GM21737 (cell line): Measurements from ENCODE around the gene SENP5.
"Not testable (repeated sequence)": the region's sequence is repeated elsewhere in the genome, so short reads cannot be mapped to it uniquely, and the experiment has no call there.

ENCODE experiments used
- ATAC-seq: cut with Tn5 transposase; IDR thresholded peaks from one replicate; pipeline ENCODE4 v1.9.1; 2021; ENCODE audit warnings: mild to moderate bottlenecking, moderate library complexity; ENCODE audit not compliant: unreplicated experiment

The SENP5 gene

GRCh38 chr3:196941729-196942225 lies 74.1 kb downstream of the SENP5 start:
- peak; percentile 14 for ATAC-seq

- peak; percentile 90 for ATAC-seq
Measured at GRCh38 chr3:196942226-196942914, 74.7 kb downstream of the SENP5 start, which contains the start of gene NCBP2. TSS of gene NCBP2 (minus strand) at chr3:196942528. CDS start at chr3:196942503, 25 bp downstream.

DNA sequence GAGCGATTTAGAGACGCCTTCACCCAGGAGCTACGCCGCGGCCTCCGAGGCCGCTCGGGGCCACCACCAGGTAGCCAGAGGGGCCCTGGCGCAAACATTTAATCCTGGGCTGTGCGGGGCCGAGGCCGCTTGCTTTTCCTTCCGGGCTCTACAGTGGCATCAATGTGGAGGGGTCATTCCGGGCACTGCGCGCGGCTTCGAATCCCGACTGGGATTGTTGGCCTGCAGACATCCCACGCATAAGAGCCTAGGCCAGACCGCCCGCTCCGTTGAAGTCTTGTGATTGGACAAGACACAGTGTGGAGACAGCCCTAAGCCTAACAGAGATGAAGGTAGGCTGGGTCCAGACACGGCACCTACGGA lies 75.2 kb downstream of the SENP5 start:
- ATAC-seq: peak; percentile 11

DNA sequence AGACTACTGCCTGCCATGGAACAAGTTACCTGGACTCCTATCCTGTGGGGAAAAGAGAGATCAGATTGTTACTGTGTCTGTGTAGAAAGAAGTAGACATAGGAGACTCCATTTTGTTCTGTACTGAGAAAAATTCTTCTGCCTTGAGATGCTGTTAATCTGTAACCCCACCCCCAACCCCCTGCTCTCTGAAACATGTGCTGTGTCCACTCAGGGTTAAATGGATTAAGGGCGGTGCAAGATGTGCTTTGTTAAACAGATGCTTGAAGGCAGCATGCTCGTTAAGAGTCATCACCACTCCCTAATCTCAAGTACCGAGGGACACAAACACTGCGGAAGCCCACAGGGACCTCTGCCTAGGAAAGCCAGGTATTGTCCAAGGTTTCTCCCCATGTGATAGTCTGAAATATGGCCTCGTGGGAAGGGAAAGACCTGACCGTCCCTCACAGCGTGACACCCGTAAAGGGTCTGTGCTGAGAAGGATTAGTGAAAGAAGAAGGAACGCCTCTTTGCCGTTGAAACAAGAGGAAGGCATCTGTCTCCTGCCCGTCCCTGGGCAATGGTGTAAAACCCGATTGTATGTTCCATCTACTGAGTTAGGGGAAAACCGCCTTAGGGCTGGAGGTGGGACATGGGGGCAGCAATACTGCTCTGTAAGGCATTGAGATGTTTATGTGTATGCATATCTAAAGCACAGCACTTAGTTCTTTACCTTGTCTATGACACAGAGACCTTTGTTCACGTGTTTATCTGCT lies 76.5 kb downstream of the SENP5 start:
- not testable (repeated sequence) for ATAC-seq

- ATAC-seq: no peak
Measured at GRCh38 chr3:196947136-196947859, 79.6 kb downstream of the SENP5 start.

DNA sequence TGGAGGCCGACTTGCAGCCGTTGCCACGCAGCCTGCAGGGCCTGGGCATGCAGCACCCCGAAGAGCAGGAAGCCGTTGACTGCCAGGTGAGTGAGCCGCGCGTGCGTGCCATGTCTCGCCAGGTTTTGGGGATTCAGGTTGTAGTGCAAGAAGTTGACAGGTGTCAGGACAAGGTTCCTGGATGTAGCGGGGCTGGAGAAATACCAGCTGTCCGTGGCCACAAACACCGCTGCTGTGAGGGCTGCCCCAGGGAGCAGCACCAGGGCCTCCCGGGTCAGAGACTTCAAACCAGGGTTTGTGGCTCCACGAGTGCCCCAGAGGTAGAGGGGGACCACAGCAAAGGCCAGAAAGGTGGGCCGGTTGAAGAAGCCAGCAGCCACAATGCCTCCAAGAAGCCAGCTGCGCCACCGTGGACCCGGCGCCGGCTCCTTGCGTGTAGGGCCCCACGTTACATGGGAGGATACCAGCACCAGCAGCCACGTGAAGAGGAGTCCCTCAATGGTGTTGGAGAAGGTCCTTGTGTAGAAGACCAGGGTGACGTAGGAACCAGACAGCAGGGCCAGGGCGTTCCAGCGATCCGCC lies 80.2 kb downstream of the SENP5 start:
- ATAC-seq: no peak

DNA sequence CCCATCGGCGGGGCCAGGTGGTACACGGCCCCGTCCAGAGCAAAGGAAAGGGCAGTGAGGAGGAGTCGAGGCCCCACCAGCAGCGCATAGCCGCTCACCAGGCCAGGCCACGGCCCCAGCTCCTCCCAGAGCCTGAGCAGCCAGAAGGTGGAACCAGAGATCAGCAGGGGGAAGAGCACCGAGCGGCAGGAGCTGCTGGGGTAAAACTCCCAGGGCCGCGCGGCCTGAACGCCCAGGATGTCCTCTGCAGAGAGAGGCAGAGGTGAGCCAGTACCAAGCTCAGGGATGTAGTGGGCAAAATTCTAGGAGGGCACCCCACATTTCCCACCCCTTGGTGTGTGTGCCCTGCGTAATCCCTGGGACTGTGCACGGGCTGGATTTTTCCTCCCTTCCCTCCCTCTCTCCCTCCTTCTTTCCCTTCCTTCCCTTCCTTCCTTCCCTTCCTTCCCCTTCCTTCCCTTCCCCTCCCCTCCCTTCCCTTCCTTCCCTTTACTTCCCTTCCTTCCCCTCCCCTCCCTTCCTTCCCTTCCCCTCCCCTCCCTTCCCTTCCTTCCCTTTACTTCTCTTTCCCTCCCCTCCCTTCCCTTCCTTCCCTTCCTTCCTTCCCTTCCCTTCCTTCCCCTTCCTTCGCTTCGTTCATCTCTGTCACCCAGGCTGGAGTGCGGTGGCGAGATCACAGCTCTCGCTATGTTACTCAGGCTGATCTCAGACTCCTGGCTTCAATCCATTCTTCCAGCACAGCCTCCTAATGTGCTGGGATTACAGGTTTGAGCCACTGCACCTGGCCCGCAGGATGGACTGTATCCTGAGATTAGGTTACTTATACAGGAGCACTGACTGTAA lies 80.9 kb downstream of the SENP5 start:
- ATAC-seq: no peak

- no peak for ATAC-seq
Measured at GRCh38 chr3:196949285-196949619, 81.5 kb downstream of the SENP5 start.

GRCh38 chr3:196949750-196950149 lies 82.0 kb downstream of the SENP5 start:
- ATAC-seq: no peak

DNA sequence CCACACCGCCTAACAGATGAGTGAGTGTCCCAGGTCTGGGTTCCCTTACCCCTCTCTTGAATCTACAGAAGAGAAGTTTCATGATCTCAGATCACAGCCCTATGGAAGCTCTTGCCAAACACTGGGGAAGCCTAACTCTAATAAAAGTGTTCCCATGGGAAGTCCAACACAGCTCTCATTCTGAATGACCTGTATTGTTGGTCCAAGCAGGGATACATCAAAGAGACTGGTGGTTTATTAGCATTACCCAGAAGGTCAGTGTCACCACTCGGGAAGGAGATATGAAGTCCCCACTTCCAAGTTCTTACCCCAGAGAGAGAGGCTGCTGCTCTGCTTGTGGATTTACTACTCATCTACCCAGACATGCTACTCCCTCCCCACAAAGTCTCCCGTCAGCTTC lies 83.7 kb downstream of the SENP5 start:
- ATAC-seq: no peak

GRCh38 chr3:196954832-196955231 lies 87.1 kb downstream of the SENP5 start:
- no peak for ATAC-seq

DNA sequence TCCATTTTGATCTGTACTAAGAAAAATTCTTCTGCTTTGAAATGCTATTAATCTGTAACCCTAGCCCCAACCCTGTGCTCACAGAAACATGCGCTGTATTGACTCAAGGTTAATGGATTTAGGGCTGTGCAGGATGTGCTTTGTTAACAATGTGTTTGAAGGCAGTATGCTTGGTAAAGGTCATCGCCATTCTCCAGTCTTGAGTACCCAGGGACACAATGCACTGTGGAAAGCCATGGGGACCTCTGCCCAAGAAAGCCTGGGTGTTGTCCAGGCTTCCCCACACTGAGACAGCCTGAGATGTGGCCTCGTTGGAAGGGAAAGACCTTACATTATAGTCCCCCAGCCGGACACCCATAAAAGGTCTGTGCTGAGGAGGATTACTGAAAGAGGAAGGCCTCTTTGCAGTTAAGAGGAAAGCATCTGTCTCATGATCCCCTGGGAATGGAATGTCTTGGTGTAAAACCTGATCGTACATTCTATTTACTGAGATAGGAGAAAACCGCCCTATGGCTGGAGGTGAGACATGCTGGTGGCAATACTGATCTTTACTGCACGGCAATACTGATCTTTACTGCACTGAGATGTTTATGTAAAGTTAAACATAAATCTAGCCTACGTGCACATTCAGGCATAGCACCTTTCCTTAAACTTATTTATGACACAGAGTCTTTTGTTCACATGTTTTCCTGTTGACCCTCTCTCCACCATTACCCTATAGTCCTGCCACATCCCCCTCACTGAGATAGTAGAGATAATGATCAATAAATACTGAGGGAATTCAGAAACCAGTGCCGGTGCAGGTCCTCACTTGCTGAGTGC lies 94.6 kb downstream of the SENP5 start:
- ATAC-seq: no peak

GRCh38 chr3:196962930-196963630 lies 95.4 kb downstream of the SENP5 start:
- ATAC-seq: no peak

DNA sequence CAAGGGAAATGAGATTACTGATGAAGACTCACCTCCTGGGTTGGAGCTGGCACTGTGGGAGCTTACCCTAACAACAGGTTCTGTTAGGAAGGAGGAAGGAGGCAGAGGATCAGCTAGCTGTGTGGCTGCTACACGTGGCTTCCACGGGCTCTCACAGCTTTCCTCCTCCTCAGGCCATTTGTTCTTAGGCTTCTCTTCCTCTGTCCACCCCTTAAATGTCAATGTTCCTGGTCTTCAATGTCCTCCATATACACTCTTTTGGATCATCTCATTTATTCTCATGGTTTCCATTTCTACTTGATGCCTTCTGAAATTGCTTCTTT lies 95.9 kb downstream of the SENP5 start:
- ATAC-seq: no peak

DNA sequence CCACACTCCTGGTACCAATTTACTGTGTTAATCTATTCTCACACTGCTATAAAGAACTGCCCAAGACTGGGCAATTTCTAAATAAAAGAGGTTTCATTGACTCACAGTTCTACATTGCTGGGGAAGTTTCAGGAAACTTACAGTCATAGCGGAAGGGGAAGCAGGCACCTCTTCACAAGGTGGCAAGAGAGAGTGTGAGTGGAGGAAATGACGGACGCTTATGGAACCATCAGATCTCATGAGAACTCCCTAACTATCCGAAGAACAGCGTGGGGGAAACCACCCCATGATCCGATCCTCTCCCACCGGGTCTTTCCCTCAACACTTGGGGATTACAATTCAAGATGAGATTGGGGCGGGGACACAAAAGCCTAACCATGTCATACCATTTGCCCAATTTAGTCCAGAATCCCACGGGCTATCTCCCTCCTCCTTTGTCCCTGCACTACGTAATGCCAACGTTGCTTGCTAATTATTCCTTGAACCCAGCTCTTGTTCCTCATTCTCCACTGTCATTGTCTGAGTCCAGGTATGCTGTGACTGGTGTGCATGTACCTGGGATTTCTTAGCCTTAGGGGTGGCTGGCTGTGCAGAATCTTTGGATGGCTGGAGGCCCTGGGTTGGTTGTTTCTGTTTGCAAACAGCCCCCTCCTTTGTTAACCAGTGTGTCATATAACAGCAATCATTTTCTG lies 97.5 kb downstream of the SENP5 start:
- no peak for ATAC-seq

GRCh38 chr3:196965804-196966173 lies 98.1 kb downstream of the SENP5 start:
- no peak for ATAC-seq

GRCh38 chr3:196966526-196967401 lies 99.0 kb downstream of the SENP5 start:
- no peak for ATAC-seq
